Pons (tissue), 1 donor: ENCODE measurements around the gene TLR10.
"Not testable (repeated sequence)": the region's sequence is repeated elsewhere in the genome, so short reads cannot be mapped to it uniquely, and the experiment has no call there.

Experiments
- DNase-seq: peaks from one replicate; pipeline ENCODE4 v3.0.0-alpha.2; 2016; ENCODE audit warnings: low spot score

TLR10 gene, protein sequence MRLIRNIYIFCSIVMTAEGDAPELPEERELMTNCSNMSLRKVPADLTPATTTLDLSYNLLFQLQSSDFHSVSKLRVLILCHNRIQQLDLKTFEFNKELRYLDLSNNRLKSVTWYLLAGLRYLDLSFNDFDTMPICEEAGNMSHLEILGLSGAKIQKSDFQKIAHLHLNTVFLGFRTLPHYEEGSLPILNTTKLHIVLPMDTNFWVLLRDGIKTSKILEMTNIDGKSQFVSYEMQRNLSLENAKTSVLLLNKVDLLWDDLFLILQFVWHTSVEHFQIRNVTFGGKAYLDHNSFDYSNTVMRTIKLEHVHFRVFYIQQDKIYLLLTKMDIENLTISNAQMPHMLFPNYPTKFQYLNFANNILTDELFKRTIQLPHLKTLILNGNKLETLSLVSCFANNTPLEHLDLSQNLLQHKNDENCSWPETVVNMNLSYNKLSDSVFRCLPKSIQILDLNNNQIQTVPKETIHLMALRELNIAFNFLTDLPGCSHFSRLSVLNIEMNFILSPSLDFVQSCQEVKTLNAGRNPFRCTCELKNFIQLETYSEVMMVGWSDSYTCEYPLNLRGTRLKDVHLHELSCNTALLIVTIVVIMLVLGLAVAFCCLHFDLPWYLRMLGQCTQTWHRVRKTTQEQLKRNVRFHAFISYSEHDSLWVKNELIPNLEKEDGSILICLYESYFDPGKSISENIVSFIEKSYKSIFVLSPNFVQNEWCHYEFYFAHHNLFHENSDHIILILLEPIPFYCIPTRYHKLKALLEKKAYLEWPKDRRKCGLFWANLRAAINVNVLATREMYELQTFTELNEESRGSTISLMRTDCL

DNA sequence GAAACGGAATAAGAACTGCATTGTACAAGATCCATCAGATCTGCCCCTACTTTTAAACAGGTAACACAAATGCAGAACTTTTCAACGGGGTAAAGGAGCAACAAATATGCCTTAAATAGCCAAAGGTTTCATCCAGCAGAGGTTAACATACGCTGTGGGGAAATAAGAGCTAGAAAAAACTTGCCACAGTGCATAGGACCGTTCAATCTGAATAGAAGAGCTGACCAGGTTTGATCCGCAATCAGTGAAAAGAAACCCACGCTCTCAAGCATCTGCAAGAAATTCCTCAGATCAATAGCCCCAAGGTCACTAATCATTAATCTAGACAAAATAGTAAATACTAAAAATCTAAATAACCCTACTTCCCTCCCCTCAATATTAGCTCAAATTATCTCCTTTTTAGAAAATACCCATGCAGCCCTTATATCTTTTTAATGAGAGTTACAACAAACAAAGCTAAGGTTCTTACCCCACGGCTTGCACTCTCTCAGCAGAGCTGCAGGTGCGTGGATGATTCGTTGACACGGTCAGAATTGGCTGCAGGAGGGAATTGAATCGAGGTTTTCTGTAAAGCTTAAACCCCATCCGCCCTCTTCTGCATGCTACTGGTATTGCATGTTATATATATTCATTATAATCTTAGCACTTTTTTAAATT lies at the start of gene TLR10:
Gene TLR10 (minus strand): TSS at position 539 of the 657 bp plus-strand sequence. CDS start 7,400 bp downstream, outside the sequence.
- DNase-seq = peak; percentile 80

GRCh38 chr4:38832206-38832605 lies 49.4 kb upstream of the TLR10 start:
- DNase-seq = no peak

DNA sequence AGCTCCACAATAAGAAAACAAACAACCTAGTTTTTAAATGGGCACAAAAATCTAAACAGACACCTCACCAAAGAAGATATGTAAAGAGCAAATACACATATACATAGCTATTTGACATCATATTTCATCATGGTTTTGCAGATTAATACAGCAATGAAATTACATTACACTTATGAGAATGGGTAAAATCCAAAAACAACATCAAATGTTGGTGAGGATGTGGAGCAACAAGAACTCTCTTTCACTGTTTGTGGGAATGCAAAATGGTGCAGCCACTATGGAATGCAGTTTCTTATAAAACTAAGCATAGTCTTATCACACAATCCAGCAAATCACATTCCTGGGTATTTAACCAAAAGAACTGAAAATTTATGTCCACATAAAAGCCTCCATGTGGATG lies 48.9 kb upstream of the TLR10 start:
- no peak for DNase-seq

GRCh38 chr4:38829237-38829636 lies 46.4 kb upstream of the TLR10 start:
- DNase-seq = no peak

DNA sequence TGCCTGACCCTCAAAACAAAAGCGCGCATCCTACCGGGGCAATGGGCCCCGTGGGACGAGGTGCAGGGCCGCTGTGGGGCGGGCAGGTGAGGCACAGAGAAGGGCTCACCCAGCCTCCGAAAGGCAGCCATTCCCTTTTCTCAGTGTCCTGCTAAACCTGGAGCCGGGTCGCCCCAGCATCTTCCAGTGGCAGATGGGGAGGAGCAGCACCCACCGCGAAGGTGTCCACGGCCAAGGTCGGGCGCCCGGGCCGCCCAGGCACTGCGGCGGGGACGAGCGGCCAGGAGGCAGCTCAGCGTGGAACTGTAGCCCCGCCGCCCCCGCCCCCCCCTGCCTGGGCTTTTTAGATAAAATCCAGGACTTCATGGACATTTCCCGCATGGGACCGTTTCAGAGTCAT lies 41.0 kb upstream of the TLR10 start:
- no peak for DNase-seq

DNA sequence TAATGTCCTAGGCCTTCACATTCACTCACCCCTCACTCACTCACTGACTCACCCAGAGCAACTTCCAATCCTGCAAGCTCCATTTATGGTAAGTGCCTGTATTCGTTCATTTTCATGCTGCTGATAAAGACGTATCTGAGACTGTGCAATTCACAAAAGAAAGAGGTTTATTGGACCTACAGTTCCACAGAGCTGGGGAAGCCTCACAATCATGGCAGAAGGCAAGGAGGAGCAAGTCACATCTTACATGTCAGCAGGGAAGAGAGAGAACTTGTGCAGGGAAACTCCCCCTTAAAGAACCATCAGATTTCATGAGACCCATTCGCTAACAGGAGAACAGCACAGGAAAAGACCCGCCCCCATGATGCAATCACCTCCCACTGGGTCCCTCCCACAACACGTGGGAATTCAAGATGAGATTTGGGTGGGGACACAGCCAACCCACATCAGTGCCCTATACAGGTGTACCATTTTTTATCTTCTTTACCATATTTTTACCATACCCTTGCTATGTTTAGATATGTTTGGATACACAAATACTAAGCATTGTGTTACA lies 40.0 kb upstream of the TLR10 start:
- DNase-seq = no peak

DNA sequence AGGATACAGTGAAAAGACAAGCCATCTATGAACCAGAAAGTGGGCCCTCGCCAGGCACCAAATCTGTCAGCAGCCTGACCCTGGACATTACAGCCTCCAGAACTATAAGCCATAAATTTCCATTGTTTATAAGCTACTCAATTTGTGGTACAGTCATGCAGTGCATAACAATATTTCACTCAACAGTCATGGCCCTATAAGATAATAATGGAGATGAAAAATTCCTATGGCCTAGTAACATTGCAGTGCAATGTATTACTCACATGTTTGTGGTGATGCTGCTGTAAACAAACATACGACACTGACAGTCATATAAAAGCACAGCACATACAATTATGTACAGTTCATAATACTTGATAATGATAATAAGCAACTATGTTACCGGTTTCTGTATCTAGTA lies 38.9 kb upstream of the TLR10 start:
- no peak for DNase-seq

DNA sequence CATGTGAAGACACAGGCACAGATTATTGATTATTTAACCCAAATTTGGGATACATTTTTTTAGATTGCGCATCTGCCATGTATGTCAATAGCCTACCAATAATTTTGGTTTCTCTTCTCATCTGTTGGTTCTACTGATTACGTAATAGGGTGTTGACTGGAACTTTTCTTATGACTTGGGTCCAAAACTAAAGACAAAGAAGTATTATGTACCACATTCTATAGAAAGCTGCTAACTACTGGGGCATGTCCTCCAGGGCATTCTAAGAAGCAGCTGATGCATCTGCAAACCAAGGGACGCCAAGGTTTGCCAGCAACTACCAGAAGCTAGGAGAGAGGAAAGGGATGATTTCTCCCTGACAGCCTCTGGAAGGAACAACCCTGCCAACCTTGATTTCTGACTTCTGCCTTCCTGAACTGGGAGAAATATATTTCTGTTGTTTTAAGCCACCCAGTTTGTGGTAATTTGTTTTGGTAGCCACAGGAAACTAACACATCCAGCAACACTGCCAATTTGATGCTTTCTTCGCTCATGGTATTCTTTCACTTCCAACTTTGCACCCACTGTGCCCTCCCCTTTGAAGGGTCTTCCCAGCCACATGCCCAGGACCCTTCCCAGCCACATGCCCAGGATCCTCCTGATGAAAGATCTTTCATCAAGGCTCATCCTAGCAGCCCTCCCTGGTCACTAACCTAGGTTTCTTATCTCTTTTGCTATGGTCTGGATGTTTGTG lies 37.7 kb upstream of the TLR10 start:
- no peak for DNase-seq

DNA sequence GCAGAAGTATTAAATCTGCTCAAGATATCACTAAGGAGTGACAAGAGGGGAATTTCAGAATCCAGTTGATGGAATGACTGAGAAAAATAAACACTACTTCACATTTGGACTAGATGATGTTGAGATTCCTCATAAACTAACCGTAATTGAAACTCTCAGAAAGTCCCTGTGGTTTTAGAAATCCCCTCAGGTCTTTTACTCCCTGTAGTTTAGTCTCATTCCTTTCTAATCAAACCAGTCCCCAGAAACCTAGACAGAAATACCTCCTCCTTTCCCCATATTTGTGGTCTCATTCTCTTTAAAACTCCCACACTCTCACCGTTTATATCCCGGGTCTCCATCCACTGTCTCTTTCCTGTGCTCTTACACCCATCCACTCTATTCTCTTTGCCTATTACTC lies 36.8 kb upstream of the TLR10 start:
- DNase-seq = no peak

DNA sequence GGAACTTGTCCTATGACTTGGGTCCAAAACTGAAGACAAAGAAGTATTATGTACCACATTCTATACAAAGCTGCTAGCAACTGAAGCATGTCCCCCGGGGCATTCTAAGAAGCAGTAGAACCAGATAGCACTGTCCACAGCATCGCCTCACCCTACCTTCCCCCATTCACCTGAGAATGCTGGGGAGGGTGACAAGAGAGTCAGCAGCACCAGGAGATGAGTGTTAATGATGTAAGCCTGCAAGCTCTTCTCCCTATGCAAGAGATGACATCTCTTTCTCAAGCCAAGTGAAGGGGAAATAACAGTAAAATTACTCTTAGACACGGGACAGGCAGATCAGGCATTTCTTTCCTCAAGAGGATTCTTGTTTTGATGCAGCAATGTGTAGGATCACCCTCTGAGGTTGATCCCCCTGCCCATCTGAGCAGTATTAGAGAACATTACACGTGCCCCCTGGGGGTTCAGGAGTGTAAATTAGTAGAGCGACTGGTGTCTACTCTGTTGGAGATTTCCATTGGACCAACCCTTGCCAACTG lies 35.7 kb upstream of the TLR10 start:
- DNase-seq = no peak

GRCh38 chr4:38815885-38816782 lies 33.3 kb upstream of the TLR10 start:
- peak; percentile 69 for DNase-seq

DNA sequence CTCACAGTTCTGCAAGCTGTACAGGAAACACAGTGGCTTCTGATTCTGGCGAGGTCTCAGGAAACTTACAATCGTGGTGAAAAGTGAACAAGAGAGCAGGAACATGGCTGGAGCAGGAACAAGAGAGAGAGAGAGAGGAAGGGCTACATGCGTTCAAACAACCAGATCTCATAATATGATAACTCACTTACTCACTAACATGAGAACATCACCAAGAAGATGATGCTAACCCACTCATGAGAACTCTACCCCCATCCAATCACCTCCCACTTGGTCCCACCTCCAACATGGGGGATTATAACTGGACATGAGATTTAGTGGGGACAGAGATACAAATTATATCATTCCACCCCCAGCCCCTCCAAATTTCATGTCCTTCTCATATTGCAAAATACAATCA lies 31.6 kb upstream of the TLR10 start:
- no peak for DNase-seq

DNA sequence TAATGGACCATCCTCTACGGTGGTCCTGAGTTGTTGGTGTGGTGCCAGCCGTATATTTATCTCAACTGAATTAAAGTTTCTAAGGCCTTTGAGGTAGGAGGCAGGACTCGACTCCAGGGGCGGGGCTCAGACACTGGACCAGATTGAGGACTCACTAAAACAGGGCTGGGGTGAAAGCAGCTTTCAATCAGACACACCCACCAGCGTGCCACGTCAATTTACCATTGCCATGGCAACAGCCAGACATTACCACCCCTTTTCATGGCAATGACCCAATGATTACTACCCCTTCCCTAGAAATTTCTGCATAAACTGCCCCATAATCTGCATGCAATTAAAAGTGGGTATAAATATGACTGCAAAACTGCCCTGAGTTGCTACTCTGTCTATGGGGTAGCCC lies 28.5 kb upstream of the TLR10 start:
- no peak for DNase-seq

GRCh38 chr4:38807462-38807861 lies 24.7 kb upstream of the TLR10 start:
- not testable (repeated sequence) for DNase-seq

GRCh38 chr4:38806251-38806650 lies 23.5 kb upstream of the TLR10 start:
- not testable (repeated sequence) for DNase-seq

DNA sequence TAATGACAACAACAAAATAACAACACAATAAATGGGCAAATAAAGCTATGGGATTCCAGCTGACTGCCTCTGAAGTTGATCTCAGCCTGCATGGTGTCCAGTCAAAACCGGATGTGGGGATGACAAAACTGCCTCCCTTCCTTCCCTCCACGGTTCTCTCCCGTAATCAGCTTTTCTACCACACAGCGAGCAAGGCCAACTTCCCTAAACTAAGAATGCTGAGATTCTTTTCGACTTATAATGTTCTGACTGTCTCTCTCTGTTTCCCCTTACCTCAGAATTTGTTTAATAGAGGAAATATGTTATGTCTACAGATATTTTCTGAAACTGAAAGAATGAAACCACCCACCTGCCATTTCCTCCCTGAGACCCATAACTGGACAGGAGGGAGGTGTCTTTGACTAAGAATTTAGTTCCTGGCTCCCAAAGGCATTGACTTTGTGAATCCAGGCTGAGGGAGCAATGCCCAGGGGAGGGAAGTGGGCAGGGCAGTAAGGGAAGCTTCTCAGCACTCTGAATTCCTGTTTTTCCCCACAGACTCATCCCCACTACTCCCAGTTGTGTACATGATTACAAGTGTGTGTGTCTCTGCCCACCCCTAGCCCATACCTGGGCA lies 22.8 kb upstream of the TLR10 start:
- DNase-seq = peak; percentile 68

- peak; percentile 91 for DNase-seq
Observed at GRCh38 chr4:38804654-38805295, 22.0 kb upstream of the TLR10 start, which contains the start of gene TLR1. TLR1 (minus strand) TSS chr4:38804791; CDS start chr4:38798831, 5,960 bp downstream.

DNA sequence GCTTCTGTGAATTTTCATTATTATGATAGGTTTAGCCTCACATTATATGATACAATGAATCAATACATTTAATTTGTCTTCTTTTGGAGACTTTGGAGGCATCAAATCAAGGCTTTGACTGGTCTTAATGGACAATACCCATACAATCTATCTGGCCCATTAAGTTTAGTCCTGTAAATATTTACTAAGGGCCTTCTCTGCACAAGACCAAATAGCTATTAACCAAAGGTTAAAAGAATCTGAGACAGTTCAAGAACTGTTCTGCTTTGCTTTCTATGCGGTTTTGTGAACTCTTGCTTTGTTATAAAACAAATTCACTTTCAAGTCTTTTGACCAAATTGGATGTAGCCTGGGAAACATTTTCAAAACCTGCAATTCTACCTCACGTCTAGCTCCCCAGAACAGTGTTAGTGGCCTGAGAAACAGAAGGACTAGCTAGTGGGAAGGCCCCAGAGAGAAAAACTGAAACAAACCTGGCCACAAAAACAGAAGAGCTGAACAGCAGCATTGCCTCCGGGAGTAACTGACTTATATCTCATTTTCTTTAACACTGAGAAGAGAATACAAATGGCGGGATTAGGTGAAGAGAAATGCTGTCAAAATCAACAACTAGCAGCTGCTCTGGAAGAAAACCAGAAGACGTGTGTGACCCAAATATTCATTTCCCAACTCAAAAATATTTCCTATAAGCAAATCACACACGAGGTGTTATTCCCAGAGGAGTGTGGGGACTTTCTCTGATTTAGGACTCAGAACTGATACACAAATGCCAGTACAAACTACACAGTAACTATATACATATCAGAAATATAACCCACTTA lies 21.3 kb upstream of the TLR10 start:
- DNase-seq = peak; percentile 42
